Urinary bladder (tissue), 4 donors: ENCODE measurements around the gene WWC2. TPM values are rescaled to one million over a fixed set of nuclear protein-coding genes. Genes with fewer than 3 reads are reported as not detected.
A peak's percentile ranks its signal among the peaks of the same experiment; 100 is the strongest.

Source experiments
- DNase-seq: peaks from one replicate; pipeline ENCODE4 v3.0.0-alpha.2; 2015; ENCODE audit errors: extremely low spot score
- H3K27ac ChIP-seq: one replicate; pipeline ENCODE4 v1.5.1; 2013; ENCODE audit warnings: low read depth, mild to moderate bottlenecking, moderate library complexity
- H3K36me3 ChIP-seq: one replicate; pipeline ENCODE4 v1.6.1; 2013; ENCODE audit warnings: mild to moderate bottlenecking, moderate library complexity; ENCODE audit not compliant: insufficient read depth
- H3K4me1 ChIP-seq: one replicate; pipeline ENCODE4 v1.6.1; 2013; ENCODE audit warnings: mild to moderate bottlenecking, moderate library complexity; ENCODE audit not compliant: insufficient read depth
- H3K4me3 ChIP-seq: one replicate; pipeline ENCODE4 v1.5.1; 2013; ENCODE audit warnings: low read depth, low read length
- WGBS: extraction: QIAGEN DNeasy Blood & Tissue Kit; methylation state at CpG from one replicate; pipeline ENCODE4 v1.1.7; 2013; 5-methylcytosine and 5-hydroxymethylcytosine counted together
- polyA plus RNA-seq: library from polyadenylated mRNA; stranded (reverse); fragments of 200-250 nt; gene quantifications from one replicate; pipeline ENCODE4 v1.2.3, GENCODE V29; 2013
- total RNA-seq: library from RNA; depleted of rRNA; stranded (reverse); fragments of >200 nt; gene quantifications from one replicate; pipeline ENCODE4 v1.2.3, GENCODE V29; 2014
- donor health status: healthy with polysubstance abuse.
- donor health status: healthy.

The WWC2 gene
- total and polyA plus RNA-seq, 2 donors: 10.8 to 42.0 TPM

- H3K27ac ChIP-seq: peak overlapping the region; percentile 30
These were observed 141.7 kb downstream of the WWC2 start for GRCh38 chr4:183240581-183241321.

GRCh38 chr4:183241322-183241640, 142.2 kb downstream of the WWC2 start:
- H3K27ac ChIP-seq: no peak overlapping the region
- WGBS: 54% methylated on average over 4 of the region's 4 CpGs
- no peaks in the 10 kb centered on the region for H3K36me3 ChIP-seq
- no peak overlapping the region for H3K4me3 ChIP-seq
- no peak for DNase-seq
- peaks cover 1% of the 10 kb centered on the region for H3K4me1 ChIP-seq

More at GRCh38 chr4:183240581-183241321, 141.7 kb downstream of the WWC2 start:
- H3K4me1 ChIP-seq: peaks cover 1% of the 10 kb centered on the region
- no peaks in the 10 kb centered on the region for H3K36me3 ChIP-seq
- 79% methylated on average over 15 of the region's 15 CpGs for WGBS
- no peak for DNase-seq
- no peak overlapping the region for H3K4me3 ChIP-seq

- Histone ChIP-seq H3K4me3 (no peak overlapping the region), H3K4me1 (peaks cover 1% of the 10 kb centered on the region), H3K36me3 (no peaks in the 10 kb centered on the region), H3K27ac (no peak overlapping the region)
- 60% methylated on average over 6 of the region's 6 CpGs for WGBS
- DNase-seq: no peak
These were observed 142.7 kb downstream of the WWC2 start for GRCh38 chr4:183241721-183242151.

- Histone ChIP-seq H3K4me1 (peaks cover 1% of the 10 kb centered on the region), H3K27ac (no peak overlapping the region), H3K4me3 (no peak overlapping the region), H3K36me3 (no peaks in the 10 kb centered on the region)
- WGBS: 90% methylated on average over 2 of the region's 2 CpGs
- no peak for DNase-seq
These were observed 143.2 kb downstream of the WWC2 start for GRCh38 chr4:183242291-183242690.

- whole genome bisulfite sequencing: 94% methylated on average over 8 of the region's 8 CpGs
- Histone ChIP-seq H3K36me3 (no peaks in the 10 kb centered on the region), H3K4me1 (peaks cover 1% of the 10 kb centered on the region), H3K4me3 (no peak overlapping the region), H3K27ac (no peak overlapping the region)
- DNase-seq: no peak
These were observed 145.0 kb downstream of the WWC2 start for GRCh38 chr4:183244019-183244418.

- no peaks in the 10 kb centered on the region for H3K36me3 ChIP-seq
- H3K4me1 ChIP-seq: peaks cover 1% of the 10 kb centered on the region
- no peak overlapping the region for H3K27ac ChIP-seq
- 90% methylated on average over 2 of the region's 2 CpGs for WGBS
- no peak overlapping the region for H3K4me3 ChIP-seq
- no peak for DNase-seq
These were observed 145.4 kb downstream of the WWC2 start for GRCh38 chr4:183244506-183244905.

GRCh38 chr4:183248201-183248600, 149.1 kb downstream of the WWC2 start:
- no peak overlapping the region for H3K4me3 ChIP-seq
- DNase-seq: no peak
- 94% methylated on average over 2 of the region's 2 CpGs for WGBS
- H3K27ac ChIP-seq: no peak overlapping the region
- H3K4me1 ChIP-seq: no peaks in the 10 kb centered on the region
- no peaks in the 10 kb centered on the region for H3K36me3 ChIP-seq

- Histone ChIP-seq H3K4me3 (no peak overlapping the region), H3K27ac (no peak overlapping the region), H3K36me3 (no peaks in the 10 kb centered on the region), H3K4me1 (no peaks in the 10 kb centered on the region)
- WGBS: 71% methylated on average over 2 of the region's 2 CpGs
- DNase-seq: no peak
These were observed 150.8 kb downstream of the WWC2 start for GRCh38 chr4:183249854-183250253.

GRCh38 chr4:183250831-183251230, 151.8 kb downstream of the WWC2 start:
- no peak for DNase-seq
- no peak overlapping the region for H3K4me3 ChIP-seq
- H3K27ac ChIP-seq: no peak overlapping the region
- H3K36me3 ChIP-seq: no peaks in the 10 kb centered on the region
- WGBS: 93% methylated on average over 2 of the region's 2 CpGs
- H3K4me1 ChIP-seq: no peaks in the 10 kb centered on the region

GRCh38 chr4:183252959-183253358, 153.9 kb downstream of the WWC2 start:
- H3K4me3 ChIP-seq: no peak overlapping the region
- H3K4me1 ChIP-seq: no peaks in the 10 kb centered on the region
- peak overlapping the region; percentile 60 for H3K27ac ChIP-seq
- WGBS: 86% methylated on average over 4 of the region's 4 CpGs
- no peak for DNase-seq
- H3K36me3 ChIP-seq: no peaks in the 10 kb centered on the region

GRCh38 chr4:183253451-183253850, 154.4 kb downstream of the WWC2 start:
- WGBS: 43% methylated on average over 1 of the region's 1 CpG
- Histone ChIP-seq H3K4me3 (no peak overlapping the region), H3K27ac (peak overlapping the region; percentile 60), H3K4me1 (no peaks in the 10 kb centered on the region), H3K36me3 (no peaks in the 10 kb centered on the region)
- DNase-seq: no peak

GRCh38 chr4:183254162-183254561, 155.1 kb downstream of the WWC2 start:
- no peaks in the 10 kb centered on the region for H3K4me1 ChIP-seq
- WGBS: 39% methylated on average over 6 of the region's 6 CpGs
- no peak overlapping the region for H3K27ac ChIP-seq
- no peaks in the 10 kb centered on the region for H3K36me3 ChIP-seq
- no peak overlapping the region for H3K4me3 ChIP-seq
- DNase-seq: no peak

GRCh38 chr4:183255487-183255886, 156.4 kb downstream of the WWC2 start:
- WGBS: 46% methylated on average over 3 of the region's 3 CpGs
- Histone ChIP-seq H3K4me1 (no peaks in the 10 kb centered on the region), H3K27ac (no peak overlapping the region), H3K36me3 (no peaks in the 10 kb centered on the region), H3K4me3 (no peak overlapping the region)
- no peak for DNase-seq

- H3K27ac ChIP-seq: peak overlapping the region; percentile 68
- no peaks in the 10 kb centered on the region for H3K4me1 ChIP-seq
- WGBS: 57% methylated on average over 6 of the region's 6 CpGs
- H3K4me3 ChIP-seq: no peak overlapping the region
- H3K36me3 ChIP-seq: no peaks in the 10 kb centered on the region
- no peak for DNase-seq
These were observed 157.3 kb downstream of the WWC2 start for GRCh38 chr4:183256343-183256742.
